ENCODE data around the gene C1orf232. TPM values are rescaled to one million over a fixed set of nuclear protein-coding genes. Genes with fewer than 3 reads are reported as not detected.

Gene C1orf232
- total and polyA plus RNA-seq, 12 donors = not detected

GRCh38 chr1:26189751-26190275 lies 21.1 kb upstream of the C1orf232 start:
- Histone ChIP-seq H3K27me3 (no peaks in the 10 kb centered on the region), H3K9me3 (no peaks in the 10 kb centered on the region), H3K27ac (no peak overlapping the region), H3K36me3 (no peaks in the 10 kb centered on the region), H3K4me3 (no peak overlapping the region), H3K4me1 (no peaks in the 10 kb centered on the region)
- DNase-seq (no peak), ATAC-seq (no peak)
- whole genome bisulfite sequencing, 2 donors = 86 to 87% methylated on average over 7 of the region's 7 CpGs
- TF ChIP-seq, protein P1, sequence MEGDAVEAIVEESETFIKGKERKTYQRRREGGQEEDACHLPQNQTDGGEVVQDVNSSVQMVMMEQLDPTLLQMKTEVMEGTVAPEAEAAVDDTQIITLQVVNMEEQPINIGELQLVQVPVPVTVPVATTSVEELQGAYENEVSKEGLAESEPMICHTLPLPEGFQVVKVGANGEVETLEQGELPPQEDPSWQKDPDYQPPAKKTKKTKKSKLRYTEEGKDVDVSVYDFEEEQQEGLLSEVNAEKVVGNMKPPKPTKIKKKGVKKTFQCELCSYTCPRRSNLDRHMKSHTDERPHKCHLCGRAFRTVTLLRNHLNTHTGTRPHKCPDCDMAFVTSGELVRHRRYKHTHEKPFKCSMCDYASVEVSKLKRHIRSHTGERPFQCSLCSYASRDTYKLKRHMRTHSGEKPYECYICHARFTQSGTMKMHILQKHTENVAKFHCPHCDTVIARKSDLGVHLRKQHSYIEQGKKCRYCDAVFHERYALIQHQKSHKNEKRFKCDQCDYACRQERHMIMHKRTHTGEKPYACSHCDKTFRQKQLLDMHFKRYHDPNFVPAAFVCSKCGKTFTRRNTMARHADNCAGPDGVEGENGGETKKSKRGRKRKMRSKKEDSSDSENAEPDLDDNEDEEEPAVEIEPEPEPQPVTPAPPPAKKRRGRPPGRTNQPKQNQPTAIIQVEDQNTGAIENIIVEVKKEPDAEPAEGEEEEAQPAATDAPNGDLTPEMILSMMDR (IDR thresholded peaks at IDR 0.05) = no peak
- intact Hi-C loops (cut with DNase I) = loop anchor here in 1 of 10 donors (10.0 kb wide), 1 partner anchor 135 kb away; no protein-coding TSS in a partner anchor

GRCh38 chr1:26189331-26189730 lies 20.6 kb upstream of the C1orf232 start:
- WGBS, 2 donors = 80 to 81% methylated on average over 6 of the region's 6 CpGs
- Histone ChIP-seq H3K9me3 (no peaks in the 10 kb centered on the region), H3K27me3 (no peaks in the 10 kb centered on the region), H3K36me3 (no peaks in the 10 kb centered on the region), H3K4me3 (no peak overlapping the region), H3K4me1 (no peaks in the 10 kb centered on the region), H3K27ac (no peak overlapping the region)
- DNase-seq (no peak), ATAC-seq (no peak)
- intact Hi-C loops (cut with DNase I) = loop anchor here in 1 of 10 donors (10.0 kb wide), 1 partner anchor 135 kb away; no protein-coding TSS in a partner anchor
- TF ChIP-seq, protein P1 (IDR thresholded peaks at IDR 0.05) = no peak

- Histone ChIP-seq H3K36me3 (no peaks in the 10 kb centered on the region), H3K27ac (no peak overlapping the region), H3K4me3 (no peak overlapping the region), H3K9me3 (no peaks in the 10 kb centered on the region), H3K4me1 (no peaks in the 10 kb centered on the region), H3K27me3 (no peaks in the 10 kb centered on the region)
- no peak for DNase-seq
- 93 to 95% methylated on average over 8 of the region's 8 CpGs for WGBS, 2 donors
- intact Hi-C loops (cut with DNase I) = loop anchor here in 1 of 10 donors (10.0 kb wide), 1 partner anchor 136 kb away; no protein-coding TSS in a partner anchor
- peak in 1 of 8 donors; percentile 21 for ATAC-seq
- TF ChIP-seq, protein P1 (IDR thresholded peaks at IDR 0.05) = no peak
Measured at GRCh38 chr1:26188477-26188876, 19.7 kb upstream of the C1orf232 start.

GRCh38 chr1:26187882-26188281 lies 19.1 kb upstream of the C1orf232 start:
- 95 to 96% methylated on average over 6 of the region's 6 CpGs for WGBS, 2 donors
- ATAC-seq = no peak
- H3K27me3 ChIP-seq = no peaks in the 10 kb centered on the region
- no peak for DNase-seq
- TF ChIP-seq, protein P1 (IDR thresholded peaks at IDR 0.05) = no peak
- no peak overlapping the region for H3K4me3 ChIP-seq
- no peak overlapping the region for H3K27ac ChIP-seq
- H3K9me3 ChIP-seq = no peaks in the 10 kb centered on the region
- no peaks in the 10 kb centered on the region for H3K36me3 ChIP-seq
- intact Hi-C loops (cut with DNase I) = loop anchor here in 1 of 10 donors (10.0 kb wide), 1 partner anchor 137 kb away; no protein-coding TSS in a partner anchor
- no peaks in the 10 kb centered on the region for H3K4me1 ChIP-seq

Data from heart right ventricle (tissue), 16 donors.